ENCODE results near the gene PLXNA2.

Gene PLXNA2

GRCh38 chr1:208273386-208274017 lies 29.3 kb upstream of the PLXNA2 start:
- Mint-ChIP-seq H3K27me3 (peaks cover 35% of the 10 kb centered on the region), H3K9me3 (no peaks in the 10 kb centered on the region), H3K4me1 (no peaks in the 10 kb centered on the region), H3K36me3 (ENCODE audit: low read depth) (no peaks in the 10 kb centered on the region), H3K27ac (no peak overlapping the region), H3K4me3 (no peak overlapping the region)
- ATAC-seq = no peak
- DNase-seq = no peak

- Mint-ChIP-seq H3K4me3 (no peak overlapping the region), H3K36me3 (ENCODE audit: low read depth) (no peaks in the 10 kb centered on the region), H3K27me3 (peaks cover 41% of the 10 kb centered on the region), H3K9me3 (no peaks in the 10 kb centered on the region), H3K4me1 (no peaks in the 10 kb centered on the region), H3K27ac (no peak overlapping the region)
- DNase-seq (no peak), ATAC-seq (no peak)
Observed at GRCh38 chr1:208272713-208273112, 28.5 kb upstream of the PLXNA2 start.

DNA sequence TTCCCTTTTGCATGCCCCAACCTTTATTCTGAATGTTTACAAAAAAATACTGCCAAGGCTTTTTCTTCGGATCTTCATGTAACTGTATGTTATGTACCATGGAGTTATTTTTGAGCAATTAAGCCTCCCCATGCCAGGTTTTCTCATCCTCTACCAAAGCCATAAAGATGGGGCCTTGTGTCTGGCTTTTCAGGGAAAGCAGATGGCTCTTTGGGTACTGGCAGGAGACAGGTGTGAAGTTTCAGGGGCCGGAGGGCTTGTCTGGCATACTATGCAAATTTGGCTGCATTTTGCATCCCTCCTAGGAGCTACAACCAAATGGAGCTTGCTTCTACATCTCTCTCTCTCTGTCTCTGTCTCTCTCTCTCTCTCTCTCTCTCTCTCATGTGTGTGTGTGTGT lies 28.1 kb upstream of the PLXNA2 start:
- DNase-seq = no peak
- peaks cover 43% of the 10 kb centered on the region for H3K27me3 Mint-ChIP-seq
- H3K4me3 Mint-ChIP-seq = no peak overlapping the region
- H3K4me1 Mint-ChIP-seq = no peaks in the 10 kb centered on the region
- no peak overlapping the region for H3K27ac Mint-ChIP-seq
- no peaks in the 10 kb centered on the region for H3K9me3 Mint-ChIP-seq
- ATAC-seq = no peak
- no peaks in the 10 kb centered on the region for H3K36me3 Mint-ChIP-seq (ENCODE audit: low read depth)

DNA sequence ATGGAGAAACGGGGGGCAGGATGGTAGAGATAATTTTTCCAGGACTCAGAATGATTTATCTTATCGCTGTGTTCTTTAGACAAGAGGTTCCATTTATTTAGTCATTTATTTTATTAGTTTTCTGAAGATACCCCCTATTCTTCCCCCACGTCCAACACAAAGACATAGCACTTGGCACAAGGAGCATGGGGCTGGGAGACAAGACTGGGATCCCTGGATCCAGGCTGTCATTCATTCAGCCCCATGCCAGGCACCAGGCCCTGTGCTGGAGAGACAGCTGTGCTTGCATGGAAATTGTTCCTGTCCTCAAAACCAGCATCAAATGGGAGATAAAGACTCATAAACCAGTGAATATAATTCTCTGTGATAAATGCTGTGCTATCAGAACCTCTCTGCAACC lies 27.1 kb upstream of the PLXNA2 start:
- ATAC-seq = no peak
- no peak for DNase-seq
- H3K4me1 Mint-ChIP-seq = no peaks in the 10 kb centered on the region
- peaks cover 34% of the 10 kb centered on the region for H3K27me3 Mint-ChIP-seq
- H3K27ac Mint-ChIP-seq = no peak overlapping the region
- no peaks in the 10 kb centered on the region for H3K9me3 Mint-ChIP-seq
- no peaks in the 10 kb centered on the region for H3K36me3 Mint-ChIP-seq (ENCODE audit: low read depth)
- no peak overlapping the region for H3K4me3 Mint-ChIP-seq

DNA sequence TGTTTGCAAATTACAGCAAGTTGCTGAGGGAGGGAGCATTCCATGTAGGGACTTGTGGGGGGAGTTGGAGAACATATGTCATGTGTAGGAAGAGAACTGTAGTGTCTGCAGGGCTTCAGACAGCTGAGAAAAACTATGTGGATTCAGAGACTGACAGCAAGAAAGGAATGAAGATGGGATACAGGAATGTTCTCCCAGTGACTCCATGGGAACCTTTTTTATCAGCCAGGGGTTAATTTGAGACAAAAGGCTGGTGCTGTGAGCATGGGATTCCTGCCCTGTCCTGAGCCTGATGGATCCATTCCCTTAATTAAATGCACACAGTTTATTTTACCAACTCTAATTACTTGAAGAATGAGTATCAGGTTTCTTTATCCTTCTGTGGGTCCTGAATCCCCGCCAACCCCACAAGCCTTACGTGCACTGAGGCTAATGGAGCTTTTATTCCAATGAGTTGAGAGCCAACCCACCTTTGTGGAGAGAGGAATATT lies 26.5 kb upstream of the PLXNA2 start:
- H3K36me3 Mint-ChIP-seq (ENCODE audit: low read depth) = no peaks in the 10 kb centered on the region
- no peak overlapping the region for H3K27ac Mint-ChIP-seq
- DNase-seq = no peak
- no peak overlapping the region for H3K4me3 Mint-ChIP-seq
- no peak for ATAC-seq
- no peaks in the 10 kb centered on the region for H3K4me1 Mint-ChIP-seq
- no peaks in the 10 kb centered on the region for H3K9me3 Mint-ChIP-seq
- H3K27me3 Mint-ChIP-seq = peaks cover 31% of the 10 kb centered on the region

DNA sequence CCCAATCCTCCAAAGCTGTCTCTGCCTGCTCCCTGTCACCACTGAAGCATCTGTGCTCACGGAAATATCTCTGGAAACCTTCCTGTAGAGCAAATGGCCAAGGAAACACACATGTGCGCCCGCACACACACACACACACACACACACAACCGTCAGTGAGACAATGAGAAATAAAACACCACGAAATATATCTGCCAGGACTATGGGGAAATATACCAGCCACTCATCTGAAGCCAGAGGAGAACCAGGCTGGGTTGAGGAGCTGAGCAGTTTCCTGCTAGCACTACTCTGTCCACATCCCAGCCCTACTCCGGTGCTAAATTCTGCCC lies 25.1 kb upstream of the PLXNA2 start:
- DNase-seq (no peak), ATAC-seq (no peak)
- H3K4me1 Mint-ChIP-seq = no peaks in the 10 kb centered on the region
- no peak overlapping the region for H3K27ac Mint-ChIP-seq
- H3K4me3 Mint-ChIP-seq = no peak overlapping the region
- no peaks in the 10 kb centered on the region for H3K9me3 Mint-ChIP-seq
- no peaks in the 10 kb centered on the region for H3K36me3 Mint-ChIP-seq (ENCODE audit: low read depth)
- peaks cover 25% of the 10 kb centered on the region for H3K27me3 Mint-ChIP-seq

DNA sequence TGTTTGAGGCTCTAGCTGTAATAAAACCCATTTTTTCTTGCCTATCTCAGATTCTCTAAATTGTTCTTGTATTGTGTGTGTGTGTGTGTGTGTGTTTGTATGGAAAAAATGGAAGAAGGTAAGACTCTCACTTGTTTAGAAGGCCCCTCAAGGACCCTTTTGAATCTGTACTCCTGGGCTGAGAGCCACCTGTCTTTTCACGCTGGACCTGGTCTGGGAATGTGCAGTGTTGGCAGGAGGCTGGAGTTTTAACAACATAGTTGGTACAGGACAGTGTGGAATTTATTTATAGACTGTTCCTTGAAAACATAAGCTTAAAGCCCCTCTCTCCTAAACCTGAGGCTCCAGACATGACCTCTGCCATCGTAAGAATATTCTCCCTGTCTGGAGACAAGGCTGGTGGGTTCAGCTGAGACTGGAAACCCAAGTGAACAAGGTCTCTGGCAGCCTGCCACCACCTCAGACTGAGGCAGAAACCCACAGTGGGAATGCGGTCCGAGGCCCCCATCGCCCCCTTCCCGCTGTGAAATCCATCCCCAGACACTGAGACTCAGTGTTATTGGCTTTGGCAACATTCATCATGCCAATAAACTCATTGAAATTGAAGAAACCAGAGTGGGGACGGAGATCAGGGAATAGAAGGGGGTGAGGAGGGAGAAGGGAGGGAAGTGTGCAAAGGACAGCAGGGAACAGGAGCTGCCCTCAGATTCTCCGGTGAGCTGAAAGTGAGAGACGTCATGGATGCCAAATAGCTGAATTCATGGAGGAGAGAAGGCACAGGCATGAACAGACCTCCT lies 24.6 kb upstream of the PLXNA2 start:
- ATAC-seq = no peak
- no peaks in the 10 kb centered on the region for H3K9me3 Mint-ChIP-seq

DNA sequence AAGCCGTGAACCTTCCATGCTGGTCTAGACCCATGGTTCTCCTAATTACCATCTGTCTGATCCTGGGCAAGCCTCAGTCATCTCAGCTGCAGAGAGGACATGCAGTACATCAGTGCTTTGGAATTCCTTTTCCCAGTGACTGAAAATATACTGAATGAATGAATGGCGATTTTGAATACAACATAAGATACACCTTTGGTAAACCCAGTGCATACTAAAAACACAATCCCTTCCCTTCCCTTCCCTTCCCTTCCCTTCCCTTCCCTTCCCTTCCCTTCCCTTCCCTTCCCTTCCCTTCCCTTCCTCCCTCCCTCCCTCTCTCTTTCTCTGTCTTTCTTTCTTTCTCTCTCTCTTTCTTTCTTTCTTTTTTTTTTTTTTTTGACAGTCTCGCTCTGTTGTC lies 21.3 kb upstream of the PLXNA2 start:
- Mint-ChIP-seq H3K36me3 (ENCODE audit: low read depth) (no peaks in the 10 kb centered on the region), H3K27ac (no peak overlapping the region), H3K4me1 (no peaks in the 10 kb centered on the region), H3K9me3 (no peaks in the 10 kb centered on the region), H3K27me3 (peaks cover 24% of the 10 kb centered on the region), H3K4me3 (no peak overlapping the region)
- ATAC-seq = no peak
- DNase-seq = no peak

More for the DNA sequence above, 24.6 kb upstream of the PLXNA2 start:
- no peak for DNase-seq
- no peaks in the 10 kb centered on the region for H3K36me3 Mint-ChIP-seq (ENCODE audit: low read depth)
- peaks cover 25% of the 10 kb centered on the region for H3K27me3 Mint-ChIP-seq
- no peaks in the 10 kb centered on the region for H3K4me1 Mint-ChIP-seq
- H3K27ac Mint-ChIP-seq = no peak overlapping the region
- no peak overlapping the region for H3K4me3 Mint-ChIP-seq

- Mint-ChIP-seq H3K36me3 (ENCODE audit: low read depth) (no peaks in the 10 kb centered on the region), H3K27ac (no peak overlapping the region), H3K27me3 (peaks cover 21% of the 10 kb centered on the region), H3K4me3 (no peak overlapping the region), H3K4me1 (no peaks in the 10 kb centered on the region), H3K9me3 (no peaks in the 10 kb centered on the region)
- DNase-seq (no peak), ATAC-seq (no peak)
Observed at GRCh38 chr1:208265122-208265469, 20.9 kb upstream of the PLXNA2 start.

- peaks cover 17% of the 10 kb centered on the region for H3K27me3 Mint-ChIP-seq
Observed at GRCh38 chr1:208264469-208265121, 20.4 kb upstream of the PLXNA2 start.

GRCh38 chr1:208261874-208262273 lies 17.7 kb upstream of the PLXNA2 start:
- peaks cover 16% of the 10 kb centered on the region for H3K27me3 Mint-ChIP-seq

More at GRCh38 chr1:208264469-208265121, 20.4 kb upstream of the PLXNA2 start:
- Mint-ChIP-seq H3K4me1 (no peaks in the 10 kb centered on the region), H3K27ac (no peak overlapping the region), H3K9me3 (no peaks in the 10 kb centered on the region), H3K4me3 (no peak overlapping the region), H3K36me3 (ENCODE audit: low read depth) (no peaks in the 10 kb centered on the region)
- ATAC-seq (no peak), DNase-seq (no peak)

GRCh38 chr1:208258277-208258676 lies 14.1 kb upstream of the PLXNA2 start:
- ATAC-seq (no peak), DNase-seq (no peak)
- H3K4me1 Mint-ChIP-seq = no peaks in the 10 kb centered on the region
- H3K4me3 Mint-ChIP-seq = no peak overlapping the region
- H3K36me3 Mint-ChIP-seq (ENCODE audit: low read depth) = no peaks in the 10 kb centered on the region
- H3K9me3 Mint-ChIP-seq = no peaks in the 10 kb centered on the region
- peaks cover 26% of the 10 kb centered on the region for H3K27me3 Mint-ChIP-seq
- no peak overlapping the region for H3K27ac Mint-ChIP-seq

More at GRCh38 chr1:208261874-208262273, 17.7 kb upstream of the PLXNA2 start:
- Mint-ChIP-seq H3K4me1 (no peaks in the 10 kb centered on the region), H3K27ac (no peak overlapping the region), H3K9me3 (no peaks in the 10 kb centered on the region), H3K4me3 (no peak overlapping the region), H3K36me3 (ENCODE audit: low read depth) (no peaks in the 10 kb centered on the region)
- DNase-seq (no peak), ATAC-seq (no peak)

GRCh38 chr1:208257351-208257750 lies 13.2 kb upstream of the PLXNA2 start:
- Mint-ChIP-seq H3K27ac (no peak overlapping the region), H3K9me3 (no peaks in the 10 kb centered on the region), H3K27me3 (peaks cover 32% of the 10 kb centered on the region), H3K4me1 (no peaks in the 10 kb centered on the region), H3K36me3 (ENCODE audit: low read depth) (no peaks in the 10 kb centered on the region), H3K4me3 (no peak overlapping the region)
- DNase-seq (no peak), ATAC-seq (no peak)

DNA sequence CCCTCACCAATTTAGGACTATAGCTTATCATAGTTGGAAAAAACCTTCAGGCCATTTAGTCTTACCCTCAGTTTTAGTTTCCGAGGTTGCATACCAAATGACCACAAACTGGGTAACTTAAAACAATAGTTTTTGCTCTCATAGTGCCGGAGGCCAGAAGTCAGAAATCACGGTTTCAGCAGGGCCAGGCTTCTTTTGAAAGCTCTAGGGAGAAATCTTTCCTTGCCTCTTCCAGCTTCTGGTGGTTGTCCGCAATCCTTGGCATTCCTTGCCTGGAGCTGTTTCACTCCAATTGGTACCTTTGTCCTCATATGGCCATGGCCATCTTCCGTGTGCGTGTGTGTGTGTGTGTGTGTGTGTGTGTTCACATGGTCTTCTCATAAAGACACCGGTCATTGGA lies 12.4 kb upstream of the PLXNA2 start:
- Mint-ChIP-seq H3K4me1 (no peaks in the 10 kb centered on the region), H3K27ac (no peak overlapping the region), H3K27me3 (peaks cover 34% of the 10 kb centered on the region), H3K9me3 (no peaks in the 10 kb centered on the region), H3K36me3 (ENCODE audit: low read depth) (no peaks in the 10 kb centered on the region), H3K4me3 (no peak overlapping the region)
- DNase-seq (no peak), ATAC-seq (no peak)

DNA sequence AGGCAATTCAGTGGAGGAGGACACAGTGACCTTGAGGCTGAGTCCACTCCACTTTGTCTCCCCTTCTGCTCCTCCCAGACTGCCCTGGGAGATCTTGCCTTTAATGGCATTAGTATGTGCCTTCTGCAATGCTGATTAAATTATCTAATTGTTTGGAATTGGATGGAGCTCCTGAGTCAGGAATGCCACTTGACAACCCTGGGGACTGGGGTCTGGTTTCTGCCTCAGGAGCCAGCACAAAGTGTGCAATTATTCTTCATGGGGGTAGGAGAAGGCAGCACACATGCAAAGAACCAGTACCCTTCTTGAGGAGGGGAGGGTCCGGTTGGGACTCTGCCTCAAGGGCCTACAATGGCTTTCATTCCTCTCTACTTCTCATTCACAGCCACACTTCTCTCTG lies 11.9 kb upstream of the PLXNA2 start:
- H3K27me3 Mint-ChIP-seq = peaks cover 36% of the 10 kb centered on the region
- no peaks in the 10 kb centered on the region for H3K9me3 Mint-ChIP-seq
- H3K27ac Mint-ChIP-seq = no peak overlapping the region
- no peaks in the 10 kb centered on the region for H3K36me3 Mint-ChIP-seq (ENCODE audit: low read depth)
- ATAC-seq (no peak), DNase-seq (no peak)
- no peaks in the 10 kb centered on the region for H3K4me1 Mint-ChIP-seq
- no peak overlapping the region for H3K4me3 Mint-ChIP-seq
